Cerebellar cortex (tissue), 1 donor: ENCODE data around the gene NDUFV3.
"Not testable (repeated sequence)": the region's sequence is repeated elsewhere in the genome, so short reads cannot be mapped to it uniquely, and the experiment has no call there.

Source experiments
- DNase-seq: peaks from one replicate; pipeline ENCODE4 v3.0.0-alpha.2; 2015; ENCODE audit warnings: low spot score

The NDUFV3 gene

GRCh38 chr21:42937034-42937940 is 44.2 kb downstream of the NDUFV3 start:
- DNase-seq = not testable (repeated sequence)

- DNase-seq = no peak
Observed at GRCh38 chr21:42937960-42938605, 45.0 kb downstream of the NDUFV3 start.

GRCh38 chr21:42938606-42938995 is 45.5 kb downstream of the NDUFV3 start:
- not testable (repeated sequence) for DNase-seq

- no peak for DNase-seq
Observed at GRCh38 chr21:42939582-42940413, 46.7 kb downstream of the NDUFV3 start.

- no peak for DNase-seq
Observed at GRCh38 chr21:42941696-42942085, 48.6 kb downstream of the NDUFV3 start.

- DNase-seq = no peak
Observed at GRCh38 chr21:42942244-42942643, 49.1 kb downstream of the NDUFV3 start.

- DNase-seq = not testable (repeated sequence)
Observed at GRCh38 chr21:42949094-42949755, 56.1 kb downstream of the NDUFV3 start.

GRCh38 chr21:42951193-42951592 is 58.1 kb downstream of the NDUFV3 start:
- not testable (repeated sequence) for DNase-seq

GRCh38 chr21:42956824-42957630 is 63.9 kb downstream of the NDUFV3 start:
- DNase-seq = no peak

GRCh38 chr21:42958122-42958521 is 65.0 kb downstream of the NDUFV3 start:
- DNase-seq = not testable (repeated sequence)

GRCh38 chr21:42959728-42960127 is 66.6 kb downstream of the NDUFV3 start:
- no peak for DNase-seq

GRCh38 chr21:42962380-42963007 is 69.4 kb downstream of the NDUFV3 start:
- no peak for DNase-seq
